A673 (cell line): Measurements from ENCODE around the gene PRDM16.

Experiments
- CTCF ChIP-seq: fragments of 300-800, 200-600 bp; sonication (generic); conservative IDR thresholded peaks from 2 replicates; pipeline ENCODE4 v1.5.1; 2017; ENCODE audit warnings: low read depth, mild to moderate bottlenecking, antibody characterized with exemption, low read length, moderate library complexity, mixed read lengths
- EZH2 ChIP-seq: fragments of 200-600 bp; sonication (generic); IDR thresholded peaks from 2 replicates; pipeline ENCODE4 v1.6.1; 2017; ENCODE audit warnings: borderline replicate concordance, low read depth, mild to moderate bottlenecking, mixed read lengths, antibody characterized with exemption, low read length; ENCODE audit not compliant: poor library complexity, severe bottlenecking

GRCh38 chr1:3261007-3261968 is 192.3 kb downstream of the PRDM16 start:
- TF ChIP-seq EZH2 (no peak), CTCF (no peak)
